IPS-18a (cell line): ENCODE measurements around the gene GPR31.
"Not testable (repeated sequence)": the region's sequence is repeated elsewhere in the genome, so short reads cannot be mapped to it uniquely, and the experiment has no call there.

Experiments used
- H3K27ac ChIP-seq: one replicate; pipeline ENCODE4 v1.5.1; 2013; ENCODE audit warnings: low read length
- H3K27me3 ChIP-seq: one replicate; pipeline ENCODE4 v1.6.1; 2013; ENCODE audit warnings: mild to moderate bottlenecking, low read length; ENCODE audit not compliant: control insufficient read depth, insufficient read depth
- H3K36me3 ChIP-seq: one replicate; pipeline ENCODE4 v1.6.1; 2013; ENCODE audit warnings: low read depth, low read length; ENCODE audit not compliant: control insufficient read depth
- H3K4me1 ChIP-seq: one replicate; pipeline ENCODE4 v1.6.1; 2013; ENCODE audit warnings: low read depth, low read length; ENCODE audit not compliant: control insufficient read depth
- H3K4me3 ChIP-seq: one replicate; pipeline ENCODE4 v1.5.1; 2013; ENCODE audit warnings: low read length
- H3K9ac ChIP-seq: one replicate; pipeline ENCODE4 v1.6.1; 2013; ENCODE audit warnings: mild to moderate bottlenecking, low read length, moderate library complexity
- H3K9me3 ChIP-seq: one replicate; pipeline ENCODE4 v1.6.1; 2013; ENCODE audit warnings: low read depth, low read length; ENCODE audit not compliant: control insufficient read depth

The GPR31 gene

DNA sequence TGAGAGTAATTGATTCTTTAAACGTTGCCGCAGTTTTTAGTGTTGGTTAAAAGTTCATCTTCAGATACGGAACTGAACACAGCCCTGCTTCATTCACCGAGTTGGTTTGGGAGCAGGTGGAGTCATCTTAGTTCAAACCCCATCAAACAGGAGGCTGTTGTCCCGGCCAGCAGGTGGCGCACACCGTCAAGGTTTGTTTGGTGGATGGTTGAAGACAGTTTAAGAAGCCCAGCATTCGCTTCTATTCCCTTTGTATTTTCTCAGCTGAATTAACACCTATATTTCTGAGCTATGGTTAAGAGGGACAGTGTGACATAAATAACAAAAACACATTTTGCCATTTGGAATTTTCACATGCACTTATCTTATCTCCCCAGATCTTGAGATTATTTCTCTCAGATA, 25.1 kb upstream of the GPR31 start:
- H3K36me3 ChIP-seq, H3K9ac ChIP-seq, H3K27me3 ChIP-seq, H3K9me3 ChIP-seq, H3K4me1 ChIP-seq, H3K4me3 ChIP-seq, H3K27ac ChIP-seq: not testable (repeated sequence)

DNA sequence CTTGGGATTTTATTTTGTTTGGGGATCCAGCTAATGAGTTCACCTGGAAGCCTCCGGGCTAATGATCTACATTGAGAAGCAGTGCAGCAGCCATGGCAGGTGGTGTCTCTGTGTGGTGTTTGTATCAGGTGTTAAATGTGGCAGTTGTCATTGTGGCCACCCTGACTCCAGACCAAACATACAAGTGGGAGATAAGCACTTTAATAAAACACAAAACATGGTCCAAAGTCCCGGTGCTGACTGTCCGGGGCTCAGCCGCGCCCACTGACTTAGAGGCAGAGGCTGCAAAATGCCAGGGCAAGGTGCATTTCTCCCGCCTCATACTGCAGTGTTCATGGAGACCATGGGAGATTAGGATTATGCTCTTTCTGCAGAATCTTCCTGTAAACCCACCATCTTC, 23.6 kb upstream of the GPR31 start:
- H3K4me3 ChIP-seq, H3K9ac ChIP-seq, H3K36me3 ChIP-seq, H3K27me3 ChIP-seq, H3K9me3 ChIP-seq, H3K27ac ChIP-seq, H3K4me1 ChIP-seq: not testable (repeated sequence)

DNA sequence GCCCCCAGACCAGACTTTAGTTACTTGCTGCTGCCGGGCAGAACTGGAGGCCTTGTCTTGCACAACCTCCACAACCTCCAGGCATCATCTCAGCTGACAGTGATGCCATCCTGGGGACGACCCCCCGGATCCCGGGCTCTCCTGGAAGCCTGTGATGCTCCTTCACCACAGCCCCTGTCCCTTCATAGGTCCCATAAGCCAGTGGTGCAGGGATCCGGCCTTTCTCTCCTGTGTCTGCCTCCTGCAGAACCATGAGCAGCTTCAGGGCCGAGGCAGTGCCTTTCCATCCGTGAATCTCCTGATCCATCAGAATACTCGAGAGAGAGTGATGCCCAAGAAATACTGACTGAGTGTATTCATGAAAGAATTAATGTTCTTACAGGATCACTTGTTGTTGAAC, 22.3 kb upstream of the GPR31 start:
- not testable (repeated sequence) for H3K4me3 ChIP-seq, H3K9ac ChIP-seq, H3K4me1 ChIP-seq, H3K36me3 ChIP-seq, H3K9me3 ChIP-seq, H3K27me3 ChIP-seq, H3K27ac ChIP-seq

DNA sequence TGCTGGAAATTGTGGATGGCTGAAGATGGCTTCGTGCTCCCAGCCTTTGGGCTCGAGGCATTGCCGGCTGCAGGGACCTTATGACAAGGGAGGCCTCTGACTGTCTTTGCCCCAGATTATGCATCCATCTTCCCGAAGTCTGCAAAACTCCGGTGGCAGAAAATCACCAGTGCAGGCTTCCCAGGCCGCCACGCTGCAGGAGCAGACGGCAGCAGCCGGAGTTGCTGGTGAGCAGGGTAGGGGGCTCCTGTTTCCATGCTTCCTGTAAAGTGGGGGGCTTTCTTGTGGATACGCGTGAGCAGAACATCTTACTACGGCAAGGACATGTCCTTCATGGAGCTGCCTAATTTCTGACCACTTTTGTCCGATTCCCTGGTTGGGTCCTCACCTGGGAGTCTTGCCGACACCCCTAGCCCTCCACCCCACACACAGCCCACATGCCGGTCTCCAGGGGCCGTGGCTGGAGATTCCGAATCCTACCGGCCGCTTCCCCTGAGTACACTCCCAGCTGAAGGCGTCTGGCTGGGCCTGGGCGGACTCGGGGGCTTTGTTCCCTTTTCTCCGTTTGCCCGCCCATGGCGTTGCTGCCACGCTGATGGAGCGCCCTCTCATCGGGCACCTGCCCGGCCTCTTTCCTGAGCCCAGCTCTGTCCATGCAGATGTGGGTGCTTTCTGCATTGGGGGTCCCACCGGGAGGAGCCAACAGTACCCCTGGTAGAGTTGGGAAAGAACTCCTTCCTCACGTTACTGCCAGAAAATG, 21.3 kb upstream of the GPR31 start:
- H3K9ac ChIP-seq, H3K27me3 ChIP-seq, H3K36me3 ChIP-seq, H3K27ac ChIP-seq, H3K9me3 ChIP-seq, H3K4me1 ChIP-seq, H3K4me3 ChIP-seq: not testable (repeated sequence)

DNA sequence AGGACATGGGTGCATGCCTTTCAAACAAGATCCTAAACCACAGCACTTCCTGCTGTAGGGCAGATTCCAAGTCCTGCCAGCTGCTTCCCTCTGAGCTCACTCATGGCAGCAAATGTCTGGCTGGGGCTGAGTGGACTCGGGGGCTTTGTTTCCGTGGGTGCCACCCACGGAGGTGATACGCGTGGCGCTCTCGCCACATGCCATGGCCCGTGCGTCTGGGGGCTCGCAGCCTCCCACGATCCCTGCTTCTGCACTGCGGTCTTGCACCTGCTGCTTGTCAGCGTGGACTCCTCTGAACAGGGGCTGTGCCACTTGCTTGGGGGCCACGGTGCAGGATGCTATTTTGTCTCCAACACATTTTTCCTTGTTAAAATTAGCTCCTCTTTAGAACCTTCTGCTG, 19.5 kb upstream of the GPR31 start:
- not testable (repeated sequence) for H3K4me1 ChIP-seq, H3K9me3 ChIP-seq, H3K36me3 ChIP-seq, H3K4me3 ChIP-seq, H3K27ac ChIP-seq, H3K27me3 ChIP-seq, H3K9ac ChIP-seq

DNA sequence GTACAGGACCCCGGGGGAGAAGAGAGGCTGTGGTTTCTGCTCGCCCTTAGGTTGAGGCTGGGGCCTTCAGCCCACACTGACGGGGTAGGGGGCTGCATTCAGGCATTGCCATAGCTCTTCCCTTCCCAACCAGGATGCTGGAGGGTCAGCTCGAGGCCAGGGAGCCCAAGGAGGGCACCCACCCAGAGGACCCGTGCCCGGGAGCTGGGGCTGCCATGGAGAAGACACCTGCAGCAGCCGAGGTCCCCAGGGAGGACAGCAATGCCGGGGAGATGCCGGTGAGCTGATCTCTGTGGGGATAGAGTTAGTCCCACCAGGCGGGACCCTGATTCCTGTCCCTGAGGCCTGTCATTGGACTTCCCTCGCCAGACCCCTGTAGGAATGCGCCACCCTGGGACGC, 14.2 kb upstream of the GPR31 start:
- H3K36me3 ChIP-seq, H3K4me1 ChIP-seq, H3K4me3 ChIP-seq: not testable (repeated sequence)

DNA sequence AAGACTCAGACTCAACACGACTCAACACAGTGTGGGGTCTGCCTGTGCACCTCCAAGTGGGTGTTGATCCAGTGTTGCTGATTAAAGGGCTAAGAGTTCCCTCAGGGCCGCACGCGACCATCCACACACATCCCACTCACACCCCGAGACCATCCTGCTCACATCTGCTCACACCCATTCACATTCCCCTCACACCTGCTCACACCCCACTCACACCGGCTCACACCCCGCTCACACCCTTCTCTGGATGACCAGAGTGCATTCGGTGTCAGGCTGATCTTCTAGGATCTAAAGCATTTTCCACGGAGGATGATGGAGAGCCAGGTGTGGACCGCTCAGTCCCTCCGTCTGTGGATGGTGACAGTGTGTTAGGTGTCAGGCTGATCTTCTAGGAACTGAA, 13.5 kb upstream of the GPR31 start:
- H3K4me1 ChIP-seq, H3K27ac ChIP-seq, H3K36me3 ChIP-seq, H3K4me3 ChIP-seq, H3K9ac ChIP-seq, H3K27me3 ChIP-seq, H3K9me3 ChIP-seq: not testable (repeated sequence)

More for the DNA sequence above, 14.2 kb upstream of the GPR31 start:
- H3K9me3 ChIP-seq, H3K9ac ChIP-seq, H3K27me3 ChIP-seq, H3K27ac ChIP-seq: not testable (repeated sequence)

DNA sequence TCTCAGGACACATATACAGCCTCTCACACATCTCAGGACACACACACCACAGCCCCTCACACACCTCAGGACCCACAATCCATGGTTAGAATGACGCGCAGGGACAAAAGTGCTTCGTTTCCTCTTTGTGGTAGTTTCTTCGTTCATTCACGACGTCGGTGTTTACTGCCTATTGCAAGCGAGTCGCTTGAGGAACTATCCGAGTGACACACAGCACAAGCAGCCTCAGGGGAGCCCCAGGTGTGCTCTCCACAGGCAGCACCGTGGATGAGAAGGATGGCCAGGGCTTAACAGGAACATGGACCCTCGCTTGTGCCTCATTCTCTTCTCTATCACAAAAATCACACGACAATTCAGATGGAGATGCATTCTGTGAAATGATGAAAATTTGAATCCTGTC, 12.1 kb upstream of the GPR31 start:
- not testable (repeated sequence) for H3K4me1 ChIP-seq, H3K27me3 ChIP-seq, H3K36me3 ChIP-seq, H3K27ac ChIP-seq, H3K4me3 ChIP-seq, H3K9me3 ChIP-seq, H3K9ac ChIP-seq

DNA sequence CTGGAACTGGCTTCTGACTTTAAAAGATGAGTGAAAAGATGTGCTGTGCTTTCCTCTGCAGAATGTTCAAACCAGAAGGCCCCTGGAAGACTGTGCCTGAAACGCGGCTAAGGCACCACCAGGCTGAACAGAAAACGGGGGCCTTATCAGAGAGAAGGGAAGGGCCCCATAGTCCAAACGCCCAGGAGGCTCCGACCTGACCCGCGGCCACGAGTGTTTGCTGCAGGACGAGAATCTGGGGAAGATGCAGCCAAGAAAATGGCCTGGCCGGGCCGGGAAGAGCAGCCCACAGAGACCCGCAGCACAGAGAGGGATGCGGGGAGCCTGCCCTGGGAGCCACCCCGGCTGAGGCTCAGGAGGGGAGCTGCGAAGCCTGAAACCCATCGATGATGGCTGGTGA, 10.5 kb upstream of the GPR31 start:
- H3K9me3 ChIP-seq, H3K27ac ChIP-seq, H3K27me3 ChIP-seq, H3K4me3 ChIP-seq, H3K36me3 ChIP-seq, H3K9ac ChIP-seq: not testable (repeated sequence)
- H3K4me1 ChIP-seq: peaks cover 24% of the 10 kb centered on the region

DNA sequence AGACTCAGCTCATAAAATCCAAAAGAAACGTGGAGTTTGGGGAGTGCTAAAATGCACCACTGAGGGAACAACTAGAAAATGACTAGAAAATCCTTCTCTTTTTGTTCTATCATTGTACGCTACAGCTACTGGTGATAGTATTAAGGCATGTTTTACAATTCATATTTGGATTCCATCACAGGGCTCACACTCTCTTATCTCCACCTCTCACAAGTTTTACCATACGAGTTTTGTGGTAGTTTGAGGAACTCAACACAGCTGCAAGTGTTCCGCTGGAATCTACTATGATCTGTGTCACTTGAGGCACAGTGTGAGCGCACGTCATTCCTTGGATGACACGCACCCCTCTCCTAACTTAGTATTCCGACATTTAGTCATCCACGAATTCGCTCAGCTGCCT, 9.9 kb upstream of the GPR31 start:
- not testable (repeated sequence) for H3K36me3 ChIP-seq, H3K9ac ChIP-seq
- H3K4me1 ChIP-seq: peaks cover 30% of the 10 kb centered on the region

DNA sequence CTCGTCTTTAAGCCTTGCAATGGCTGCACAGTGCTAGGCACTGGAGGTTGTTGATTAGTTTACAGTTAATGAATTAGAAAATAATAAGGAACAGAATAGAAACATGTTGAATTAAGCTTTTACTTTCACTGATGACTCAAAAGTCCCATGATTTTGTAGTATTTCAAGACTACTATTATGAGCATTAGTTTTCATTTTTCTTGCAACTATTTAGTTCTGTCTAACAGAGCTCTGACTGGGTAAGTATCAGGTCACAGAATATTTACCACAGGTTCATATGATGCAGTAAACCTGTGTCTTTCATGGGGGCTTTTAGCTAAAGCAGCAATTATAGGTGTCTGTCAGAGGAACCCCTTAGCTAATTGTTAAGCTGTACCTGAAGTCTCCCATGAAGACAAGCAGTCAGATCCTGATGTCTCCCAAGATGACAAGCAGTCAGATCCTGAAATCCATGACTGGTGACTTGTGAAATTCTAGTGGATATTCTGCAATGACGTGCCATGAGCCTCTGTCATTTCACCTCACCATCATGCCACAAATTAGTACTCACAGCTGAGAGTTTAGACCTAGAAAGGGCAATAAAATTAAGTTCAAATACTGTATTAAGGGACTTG, 8.2 kb upstream of the GPR31 start:
- no peaks in the 10 kb centered on the region for H3K36me3 ChIP-seq
- H3K9me3 ChIP-seq: no peaks in the 10 kb centered on the region
- H3K9ac ChIP-seq: no peak overlapping the region
- H3K4me1 ChIP-seq: peaks cover 37% of the 10 kb centered on the region
- H3K27me3 ChIP-seq: no peaks in the 10 kb centered on the region
- H3K4me3 ChIP-seq: no peak overlapping the region
- no peak overlapping the region for H3K27ac ChIP-seq

More for the DNA sequence above, 9.9 kb upstream of the GPR31 start:
- not testable (repeated sequence) for H3K9me3 ChIP-seq, H3K27me3 ChIP-seq, H3K4me3 ChIP-seq, H3K27ac ChIP-seq

DNA sequence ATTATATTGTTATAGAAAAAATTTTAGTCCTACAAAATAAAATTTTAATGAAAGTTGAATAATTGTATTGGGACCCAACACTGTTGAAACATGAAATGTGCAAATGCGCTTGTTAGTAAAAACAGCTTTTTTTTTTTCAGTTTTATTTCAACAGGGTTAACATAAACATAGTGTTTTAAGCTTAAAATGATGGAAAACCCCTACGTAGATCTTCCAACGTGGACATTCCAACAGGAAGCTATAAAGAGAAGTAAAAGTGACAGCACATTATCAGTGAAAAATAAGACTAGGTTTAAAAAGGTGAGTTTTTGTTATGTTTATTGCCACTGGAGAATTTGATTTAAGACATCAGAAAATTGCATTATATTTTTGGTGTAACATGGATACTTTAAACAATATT, 6.5 kb upstream of the GPR31 start:
- no peaks in the 10 kb centered on the region for H3K36me3 ChIP-seq

More for the DNA sequence above, 6.5 kb upstream of the GPR31 start:
- H3K9me3 ChIP-seq: no peaks in the 10 kb centered on the region
- H3K4me1 ChIP-seq: peaks cover 37% of the 10 kb centered on the region
- H3K27me3 ChIP-seq: no peaks in the 10 kb centered on the region
- H3K9ac ChIP-seq: peak overlapping the region; percentile 45
- H3K27ac ChIP-seq: peak overlapping the region; percentile 87
- H3K4me3 ChIP-seq: no peak overlapping the region
